IPS-18c (cell line): ENCODE results near the gene ATP6V0D1.

Experiments used
- H3K4me3 ChIP-seq: 2 replicates; pipeline ENCODE4 v1.7.0; 2013; ENCODE audit warnings: low read depth, mild to moderate bottlenecking, low read length, moderate library complexity; ENCODE audit not compliant: insufficient read depth
- H3K9me3 ChIP-seq: one replicate; pipeline ENCODE4 v1.6.1; 2013; ENCODE audit warnings: mild to moderate bottlenecking, low read length, moderate library complexity; ENCODE audit not compliant: control insufficient read depth, insufficient read depth

Gene ATP6V0D1

GRCh38 chr16:67407788-67408452 lies 73.0 kb downstream of the ATP6V0D1 start:
- Histone ChIP-seq H3K9me3 (no peaks in the 10 kb centered on the region), H3K4me3 (no peak overlapping the region)

- Histone ChIP-seq H3K4me3 (no peak overlapping the region), H3K9me3 (no peaks in the 10 kb centered on the region)
These were observed 73.7 kb downstream of the ATP6V0D1 start for GRCh38 chr16:67407176-67407787.

GRCh38 chr16:67406111-67406971 lies 74.6 kb downstream of the ATP6V0D1 start:
- no peaks in the 10 kb centered on the region for H3K9me3 ChIP-seq
- H3K4me3 ChIP-seq = no peak overlapping the region

GRCh38 chr16:67405336-67405735 lies 75.6 kb downstream of the ATP6V0D1 start:
- Histone ChIP-seq H3K4me3 (no peak overlapping the region), H3K9me3 (no peaks in the 10 kb centered on the region)

- Histone ChIP-seq H3K4me3 (no peak overlapping the region), H3K9me3 (no peaks in the 10 kb centered on the region)
These were observed 76.2 kb downstream of the ATP6V0D1 start for GRCh38 chr16:67404740-67405226.

GRCh38 chr16:67403976-67404555 lies 76.9 kb downstream of the ATP6V0D1 start:
- peak overlapping the region; percentile 9; the same call in 1 of the 2 replicates for H3K4me3 ChIP-seq
- no peaks in the 10 kb centered on the region for H3K9me3 ChIP-seq

- H3K4me3 ChIP-seq = no peak overlapping the region
- no peaks in the 10 kb centered on the region for H3K9me3 ChIP-seq
These were observed 80.1 kb downstream of the ATP6V0D1 start for GRCh38 chr16:67400901-67401300.

GRCh38 chr16:67399749-67400704 lies 80.9 kb downstream of the ATP6V0D1 start:
- H3K9me3 ChIP-seq = no peaks in the 10 kb centered on the region

GRCh38 chr16:67399218-67399733 lies 81.7 kb downstream of the ATP6V0D1 start:
- H3K9me3 ChIP-seq = no peaks in the 10 kb centered on the region
- no peak overlapping the region; the same call in 1 of the 2 replicates for H3K4me3 ChIP-seq

More at GRCh38 chr16:67399749-67400704, 80.9 kb downstream of the ATP6V0D1 start:
- no peak overlapping the region for H3K4me3 ChIP-seq

- no peak overlapping the region; the same call in 1 of the 2 replicates for H3K4me3 ChIP-seq
- no peaks in the 10 kb centered on the region for H3K9me3 ChIP-seq
These were observed 82.3 kb downstream of the ATP6V0D1 start for GRCh38 chr16:67398546-67399217.

GRCh38 chr16:67397812-67398545 lies 83.0 kb downstream of the ATP6V0D1 start:
- H3K4me3 ChIP-seq = no peak overlapping the region

GRCh38 chr16:67397036-67397801 lies 83.7 kb downstream of the ATP6V0D1 start:
- peaks cover 2% of the 10 kb centered on the region for H3K9me3 ChIP-seq

More at GRCh38 chr16:67397812-67398545, 83.0 kb downstream of the ATP6V0D1 start:
- no peaks in the 10 kb centered on the region for H3K9me3 ChIP-seq

GRCh38 chr16:67396159-67397035 lies 84.6 kb downstream of the ATP6V0D1 start:
- peak overlapping the region; percentile 17; the same call in 1 of the 2 replicates for H3K4me3 ChIP-seq
- H3K9me3 ChIP-seq = peaks cover 2% of the 10 kb centered on the region

More at GRCh38 chr16:67397036-67397801, 83.7 kb downstream of the ATP6V0D1 start:
- H3K4me3 ChIP-seq = no peak overlapping the region
